GM19240 (cell line): ENCODE measurements around the gene ITPR1.

ENCODE experiments used
- DNase-seq: peaks from one replicate; pipeline ENCODE4 v3.0.0; 2011; ENCODE audit warnings: low spot score; ENCODE audit not compliant: insufficient read length

Gene ITPR1

GRCh38 chr3:4641863-4642563, 148.9 kb downstream of the ITPR1 start:
- no peak for DNase-seq

GRCh38 chr3:4642611-4643010, 149.5 kb downstream of the ITPR1 start:
- no peak for DNase-seq

GRCh38 chr3:4643904-4644547, 150.9 kb downstream of the ITPR1 start:
- no peak for DNase-seq

GRCh38 chr3:4644951-4645350, 151.8 kb downstream of the ITPR1 start:
- no peak for DNase-seq

- DNase-seq: no peak
Measured at GRCh38 chr3:4645468-4645867, 152.3 kb downstream of the ITPR1 start.

- no peak for DNase-seq
Measured at GRCh38 chr3:4647411-4647810, 154.3 kb downstream of the ITPR1 start.

- DNase-seq: no peak
Measured at GRCh38 chr3:4655145-4656045, 162.2 kb downstream of the ITPR1 start.

GRCh38 chr3:4656059-4656458, 162.9 kb downstream of the ITPR1 start:
- DNase-seq: no peak

- no peak for DNase-seq
Measured at GRCh38 chr3:4656626-4657328, 163.6 kb downstream of the ITPR1 start.

- no peak for DNase-seq
Measured at GRCh38 chr3:4660936-4661335, 167.8 kb downstream of the ITPR1 start.

- no peak for DNase-seq
Measured at GRCh38 chr3:4664412-4664811, 171.3 kb downstream of the ITPR1 start.

GRCh38 chr3:4665197-4665596, 172.0 kb downstream of the ITPR1 start:
- no peak for DNase-seq

- DNase-seq: no peak
Measured at GRCh38 chr3:4666071-4666470, 172.9 kb downstream of the ITPR1 start.

- DNase-seq: no peak
Measured at GRCh38 chr3:4670352-4670751, 177.2 kb downstream of the ITPR1 start.

- DNase-seq: no peak
Measured at GRCh38 chr3:4672725-4673275, 179.7 kb downstream of the ITPR1 start.

- DNase-seq: no peak
Measured at GRCh38 chr3:4674216-4674615, 181.1 kb downstream of the ITPR1 start.

- DNase-seq: no peak
Measured at GRCh38 chr3:4675704-4676103, 182.6 kb downstream of the ITPR1 start.

GRCh38 chr3:4678320-4678719, 185.2 kb downstream of the ITPR1 start:
- DNase-seq: no peak

- DNase-seq: no peak
Measured at GRCh38 chr3:4680227-4680691, 187.1 kb downstream of the ITPR1 start.

- DNase-seq: no peak
Measured at GRCh38 chr3:4680871-4681300, 187.7 kb downstream of the ITPR1 start.

- no peak for DNase-seq
Measured at GRCh38 chr3:4681301-4681700, 188.2 kb downstream of the ITPR1 start.
